Endodermal cell (in vitro differentiated cells): ENCODE data around the gene TGFBR3L. TPM values are rescaled to one million over a fixed set of nuclear protein-coding genes. Genes with fewer than 3 reads are reported as not detected.

ENCODE experiments used
- DNase-seq: peaks from one replicate; pipeline ENCODE4 v3.0.0-alpha.2; 2017
- H3K27ac ChIP-seq: 2 replicates; pipeline ENCODE4 v1.5.1; 2013; ENCODE audit warnings: mild to moderate bottlenecking, low read depth, low read length, moderate library complexity
- H3K27me3 ChIP-seq: 2 replicates; pipeline ENCODE4 v1.6.1; 2013; ENCODE audit warnings: mild to moderate bottlenecking, low read length, moderate library complexity; ENCODE audit not compliant: insufficient read depth, control insufficient read depth, poor library complexity, severe bottlenecking
- H3K36me3 ChIP-seq: 2 replicates; pipeline ENCODE4 v1.7.0; 2013; ENCODE audit warnings: mild to moderate bottlenecking, low read length, moderate library complexity; ENCODE audit not compliant: control insufficient read depth, insufficient read depth
- H3K4me1 ChIP-seq: one replicate; pipeline ENCODE4 v1.7.0; 2013; ENCODE audit warnings: low read length; ENCODE audit not compliant: control insufficient read depth, insufficient read depth
- H3K4me3 ChIP-seq: 2 replicates; pipeline ENCODE4 v1.5.1; 2013; ENCODE audit warnings: mild to moderate bottlenecking, low read length, moderate library complexity
- H3K9ac ChIP-seq: 2 replicates; pipeline ENCODE4 v1.6.1; 2013; ENCODE audit warnings: mild to moderate bottlenecking, low read length, moderate library complexity; ENCODE audit not compliant: poor library complexity, severe bottlenecking; ENCODE audit errors: extremely low read depth
- H3K9me3 ChIP-seq: 2 replicates; pipeline ENCODE4 v1.6.1; 2013; ENCODE audit warnings: mild to moderate bottlenecking, low read length, moderate library complexity; ENCODE audit not compliant: control insufficient read depth
- H3K27ac Mint-ChIP-seq: 2 replicates; pipeline ENCODE4 v1.8.0; 2020; ENCODE audit warnings: mixed read lengths
- H3K27me3 Mint-ChIP-seq: 2 replicates; pipeline ENCODE4 v1.8.0; 2021; ENCODE audit warnings: mild to moderate bottlenecking, mixed read lengths; ENCODE audit not compliant: insufficient read depth
- H3K36me3 Mint-ChIP-seq: 2 replicates; pipeline ENCODE4 v1.8.0; 2020; ENCODE audit warnings: low read depth, mixed read lengths
- H3K4me1 Mint-ChIP-seq: 2 replicates; pipeline ENCODE4 v1.8.0; 2020; ENCODE audit warnings: mixed read lengths
- H3K4me3 Mint-ChIP-seq: 2 replicates; pipeline ENCODE4 v1.8.0; 2020; ENCODE audit warnings: mild to moderate bottlenecking, moderate library complexity, mixed read lengths
- H3K9me3 Mint-ChIP-seq: 2 replicates; pipeline ENCODE4 v1.8.0; 2020; ENCODE audit warnings: mild to moderate bottlenecking, mixed read lengths
- CTCF ChIP-seq: fragments of 200-600 bp; sonication (generic); conservative IDR thresholded peaks from 2 replicates; pipeline ENCODE4 v1.5.0; 2021; ENCODE audit warnings: antibody characterized with exemption, mild to moderate bottlenecking
- WGBS, 2 experiments: methylation state at CpG; one replicate each; pipeline versions ENCODE4 v1.1.5 to v1.1.7; 2013; ENCODE audit warnings: missing lambda C conversion rate in 2 of 2, mixed read lengths in 1 of 2; ENCODE audit not compliant: insufficient coverage in 1 of 2, insufficient read length in 1 of 2; 5-methylcytosine and 5-hydroxymethylcytosine counted together
- total RNA-seq, 2 donors: library from RNA; stranded (reverse); fragmentation: NEBNext Ultra II Directional in 1 of 2; extraction: Animal tissue kit (Norgen Biotek cat#: 25700) in 1 of 2; gene quantifications; 2 replicates in 1 of 2; 3 replicates in 1 of 2; pipeline ENCODE4 v1.2.1, GENCODE V29; 2021

Gene TGFBR3L
- total RNA-seq, 2 donors from 2014 or later: 0.84 to 2.2 TPM

DNA sequence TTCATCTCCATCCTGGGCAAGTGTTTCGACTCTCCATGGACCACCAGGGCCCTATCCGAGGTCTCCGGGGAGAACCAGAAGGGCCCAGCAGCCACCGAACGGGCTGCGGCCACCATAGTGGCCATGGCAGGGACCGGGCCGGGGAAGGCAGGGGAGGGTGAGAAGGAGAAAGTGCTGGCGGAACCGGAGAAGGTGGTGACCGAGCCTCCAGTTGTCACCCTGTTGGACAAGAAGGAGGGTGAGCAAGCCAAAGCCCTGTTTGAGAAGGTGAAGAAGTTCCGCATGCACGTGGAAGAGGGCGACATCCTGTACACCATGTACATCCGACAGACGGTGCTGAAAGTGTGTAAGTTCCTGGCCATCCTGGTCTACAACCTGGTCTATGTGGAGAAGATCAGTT is 15.7 kb upstream of the TGFBR3L start:
- no peaks in the 10 kb centered on the region for H3K9me3 Mint-ChIP-seq
- no peaks in the 10 kb centered on the region for H3K4me1 Mint-ChIP-seq
- 94 to 95% methylated on average over 16 of the region's 16 CpGs for WGBS, 2 experiments
- no peak overlapping the region for H3K27ac ChIP-seq
- no peak overlapping the region for H3K4me3 Mint-ChIP-seq
- no peak overlapping the region for H3K4me3 ChIP-seq
- H3K27me3 ChIP-seq: no peaks in the 10 kb centered on the region
- peaks cover 2% of the 10 kb centered on the region for H3K27me3 Mint-ChIP-seq
- no peaks in the 10 kb centered on the region for H3K9me3 ChIP-seq
- H3K36me3 ChIP-seq: no peaks in the 10 kb centered on the region
- no peak for DNase-seq
- no peak for TF ChIP-seq CTCF
- H3K4me1 ChIP-seq: no peaks in the 10 kb centered on the region
- no peak overlapping the region for H3K9ac ChIP-seq
- no peak overlapping the region for H3K27ac Mint-ChIP-seq
- H3K36me3 Mint-ChIP-seq: peaks cover 9% of the 10 kb centered on the region

DNA sequence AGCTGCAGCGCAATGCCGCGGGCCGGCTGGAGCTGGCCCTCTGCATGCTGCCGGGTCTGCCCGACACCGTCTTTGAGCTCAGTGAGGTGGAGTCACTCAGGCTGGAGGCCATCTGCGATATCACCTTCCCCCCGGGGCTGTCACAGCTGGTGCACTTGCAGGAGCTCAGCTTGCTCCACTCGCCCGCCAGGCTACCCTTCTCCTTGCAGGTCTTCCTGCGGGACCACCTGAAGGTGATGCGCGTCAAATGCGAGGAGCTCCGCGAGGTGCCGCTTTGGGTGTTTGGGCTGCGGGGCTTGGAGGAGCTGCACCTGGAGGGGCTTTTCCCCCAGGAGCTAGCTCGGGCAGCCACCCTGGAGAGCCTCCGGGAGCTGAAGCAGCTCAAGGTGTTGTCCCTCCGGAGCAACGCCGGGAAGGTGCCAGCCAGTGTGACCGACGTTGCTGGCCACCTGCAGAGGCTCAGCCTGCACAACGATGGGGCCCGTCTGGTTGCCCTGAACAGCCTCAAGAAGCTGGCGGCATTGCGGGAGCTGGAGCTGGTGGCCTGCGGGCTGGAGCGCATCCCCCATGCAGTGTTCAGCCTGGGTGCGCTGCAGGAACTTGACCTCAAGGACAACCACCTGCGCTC is 14.8 kb upstream of the TGFBR3L start:
- Mint-ChIP-seq H3K9me3 (no peaks in the 10 kb centered on the region), H3K4me1 (peaks cover 5% of the 10 kb centered on the region), H3K27ac (no peak overlapping the region), H3K27me3 (no peaks in the 10 kb centered on the region), H3K4me3 (no peak overlapping the region), H3K36me3 (peaks cover 9% of the 10 kb centered on the region)
- no peaks in the 10 kb centered on the region for H3K36me3 ChIP-seq
- H3K9ac ChIP-seq: no peak overlapping the region
- H3K27ac ChIP-seq: no peak overlapping the region
- 91 to 96% methylated on average over 29 to 34 of the region's 34 CpGs for WGBS, 2 experiments
- no peak for TF ChIP-seq CTCF
- no peak for DNase-seq
- no peaks in the 10 kb centered on the region for H3K27me3 ChIP-seq
- no peaks in the 10 kb centered on the region for H3K9me3 ChIP-seq
- H3K4me3 ChIP-seq: no peak overlapping the region
- no peaks in the 10 kb centered on the region for H3K4me1 ChIP-seq

GRCh38 chr19:7900401-7900870 is 14.2 kb upstream of the TGFBR3L start:
- H3K36me3 Mint-ChIP-seq: peaks cover 9% of the 10 kb centered on the region
- no peaks in the 10 kb centered on the region for H3K27me3 Mint-ChIP-seq
- H3K9me3 Mint-ChIP-seq: no peaks in the 10 kb centered on the region
- no peak for TF ChIP-seq CTCF
- no peak overlapping the region for H3K4me3 Mint-ChIP-seq
- no peaks in the 10 kb centered on the region for H3K9me3 ChIP-seq
- WGBS, 2 experiments: 87 to 89% methylated on average over 15 to 21 of the region's 21 CpGs
- no peak overlapping the region for H3K9ac ChIP-seq
- no peak for DNase-seq
- H3K27ac ChIP-seq: no peak overlapping the region
- no peak overlapping the region for H3K4me3 ChIP-seq
- no peak overlapping the region for H3K27ac Mint-ChIP-seq
- no peaks in the 10 kb centered on the region for H3K4me1 ChIP-seq
- no peaks in the 10 kb centered on the region for H3K27me3 ChIP-seq
- peaks cover 8% of the 10 kb centered on the region for H3K4me1 Mint-ChIP-seq
- H3K36me3 ChIP-seq: no peaks in the 10 kb centered on the region
